ENCODE measurements around the gene PTGFRN.

Gene PTGFRN

GRCh38 chr1:116895073-116895472 is 14.6 kb upstream of the PTGFRN start:
- Histone ChIP-seq H3K4me3 (replicated peaks; ENCODE audit: insufficient read depth, low read length) (no peak overlapping the region), H3K27me3 (ENCODE audit: insufficient read depth, poor library complexity, severe bottlenecking) (no peaks in the 10 kb centered on the region), H3K27ac (replicated peaks) (no peak overlapping the region)
- no peak for DNase-seq (ENCODE audit: low read depth in 1 of 2, low spot score in 1 of 2)
- no peak for TF ChIP-seq POLR2AphosphoS5 (IDR thresholded peaks at IDR 0.05; ENCODE audit: low read depth)
- no peak for TF ChIP-seq SPI1 (IDR thresholded peaks at IDR 0.05; ENCODE audit: borderline replicate concordance, low read depth)
- no peak for TF ChIP-seq REST (IDR thresholded peaks at IDR 0.05; ENCODE audit: insufficient replicate concordance, low read depth)
- TF ChIP-seq CTCF (IDR thresholded peaks at IDR 0.05; ENCODE audit: insufficient read depth, low read length): no peak
- TF ChIP-seq GABPA (IDR thresholded peaks at IDR 0.05; ENCODE audit: low read depth): no peak

- no peak overlapping the region for H3K4me3 ChIP-seq (replicated peaks; ENCODE audit: insufficient read depth, low read length)
- TF ChIP-seq SPI1 (IDR thresholded peaks at IDR 0.05; ENCODE audit: borderline replicate concordance, low read depth) (peak; percentile 43), GABPA (IDR thresholded peaks at IDR 0.05; ENCODE audit: low read depth) (no peak)
- no peak overlapping the region for H3K27ac ChIP-seq (replicated peaks)
- no peak for DNase-seq (ENCODE audit: low read depth in 1 of 2, low spot score in 1 of 2)
- H3K27me3 ChIP-seq (ENCODE audit: insufficient read depth, poor library complexity, severe bottlenecking): no peaks in the 10 kb centered on the region
Observed at GRCh38 chr1:116899529-116899928, 10.2 kb upstream of the PTGFRN start.

GRCh38 chr1:116900471-116901365 is 9.0 kb upstream of the PTGFRN start:
- TF ChIP-seq GABPA (IDR thresholded peaks at IDR 0.05; ENCODE audit: low read depth) (no peak), REST (IDR thresholded peaks at IDR 0.05; ENCODE audit: insufficient replicate concordance, low read depth) (no peak), SPI1 (IDR thresholded peaks at IDR 0.05; ENCODE audit: borderline replicate concordance, low read depth) (no peak), POLR2AphosphoS5 (IDR thresholded peaks at IDR 0.05; ENCODE audit: low read depth) (no peak), CTCF (IDR thresholded peaks at IDR 0.05; ENCODE audit: insufficient read depth, low read length) (no peak)
- Histone ChIP-seq H3K27ac (replicated peaks) (no peak overlapping the region), H3K27me3 (ENCODE audit: insufficient read depth, poor library complexity, severe bottlenecking) (no peaks in the 10 kb centered on the region), H3K4me3 (replicated peaks; ENCODE audit: insufficient read depth, low read length) (no peak overlapping the region)
- DNase-seq (ENCODE audit: low read depth in 1 of 2, low spot score in 1 of 2): no peak

- Histone ChIP-seq H3K4me3 (replicated peaks; ENCODE audit: insufficient read depth, low read length) (no peak overlapping the region), H3K27me3 (ENCODE audit: insufficient read depth, poor library complexity, severe bottlenecking) (no peaks in the 10 kb centered on the region)
- DNase-seq (ENCODE audit: low read depth in 1 of 2, low spot score in 1 of 2): no peak
Observed at GRCh38 chr1:116902027-116902426, 7.7 kb upstream of the PTGFRN start.

More at GRCh38 chr1:116902027-116902426, 7.7 kb upstream of the PTGFRN start:
- H3K27ac ChIP-seq (replicated peaks): no peak overlapping the region
- TF ChIP-seq POLR2AphosphoS5 (IDR thresholded peaks at IDR 0.05; ENCODE audit: low read depth) (no peak), SPI1 (IDR thresholded peaks at IDR 0.05; ENCODE audit: borderline replicate concordance, low read depth) (no peak), GABPA (IDR thresholded peaks at IDR 0.05; ENCODE audit: low read depth) (no peak)
